HepG2 (cell line): ENCODE measurements around the gene PLEKHG2. TPM values are rescaled to one million over a fixed set of nuclear protein-coding genes. Genes with fewer than 3 reads are reported as not detected.

Source experiments
- ARID5B ChIP-seq: IDR thresholded peaks from 2 replicates; pipeline ENCODE4 v1.4.0; 2020; ENCODE audit warnings: mild to moderate bottlenecking, missing genetic modification reagents
- ATF1 ChIP-seq: IDR thresholded peaks from 2 replicates; pipeline ENCODE4 v1.6.1; 2016; ENCODE audit warnings: mild to moderate bottlenecking, control low read depth
- HHEX ChIP-seq: IDR thresholded peaks from 2 replicates; pipeline ENCODE4 v1.6.1; 2016; ENCODE audit warnings: control low read depth
- HNRNPH1 ChIP-seq: fragments of 200-400 bp; formaldehyde crosslinking; optimal IDR thresholded peaks from 2 replicates; pipeline ENCODE3; 2017; ENCODE audit warnings: mild to moderate bottlenecking, low read depth, low read length
- IKZF4 ChIP-seq: sonication (generic); formaldehyde crosslinking; IDR thresholded peaks from 2 replicates; pipeline ENCODE4 v1.5.1; 2020; ENCODE audit warnings: borderline replicate concordance, mild to moderate bottlenecking, low read depth, missing genetic modification reagents; ENCODE audit errors: not compliant biosample characterization
- PAX8 ChIP-seq: sonication (generic); formaldehyde crosslinking; IDR thresholded peaks from 2 replicates; pipeline ENCODE4 v1.8.0; 2022; ENCODE audit warnings: mild to moderate bottlenecking, missing genetic modification reagents, borderline replicate concordance
- PITX1 ChIP-seq: sonication (generic); formaldehyde crosslinking; IDR thresholded peaks from 2 replicates; pipeline ENCODE4 v1.5.1; 2020; ENCODE audit warnings: mild to moderate bottlenecking, missing genetic modification reagents
- RFX5 ChIP-seq: IDR thresholded peaks from 2 replicates; pipeline ENCODE4 v1.6.1; 2011; ENCODE audit warnings: low read depth, low read length, improper control_type of control experiment
- SNAPC2 ChIP-seq: sonication (generic); formaldehyde crosslinking; IDR thresholded peaks from 2 replicates; pipeline ENCODE4 v1.8.1; 2022; ENCODE audit warnings: mild to moderate bottlenecking, missing genetic modification reagents
- THAP9 ChIP-seq: sonication (generic); formaldehyde crosslinking; IDR thresholded peaks from 2 replicates; pipeline ENCODE4; 2020; ENCODE audit warnings: missing genetic modification reagents, mild to moderate bottlenecking, borderline replicate concordance
- UBTF ChIP-seq: sonication (generic); formaldehyde crosslinking; IDR thresholded peaks from 2 replicates; pipeline ENCODE4 v1.4.0; 2020; ENCODE audit warnings: mild to moderate bottlenecking, missing genetic modification reagents
- XBP1 ChIP-seq: sonication (generic); formaldehyde crosslinking; IDR thresholded peaks from 2 replicates; pipeline ENCODE4 v1.5.0; 2020; ENCODE audit warnings: missing genetic modification reagents
- ZBTB39 ChIP-seq: sonication (generic); formaldehyde crosslinking; IDR thresholded peaks from 2 replicates; pipeline ENCODE4 v1.5.0; 2020; ENCODE audit warnings: missing genetic modification reagents
- ZNF784 ChIP-seq: sonication (generic); formaldehyde crosslinking; IDR thresholded peaks from 2 replicates; pipeline ENCODE4 v1.5.1; 2020; ENCODE audit warnings: missing genetic modification reagents, mild to moderate bottlenecking, borderline replicate concordance
- polyA plus RNA-seq, 8 experiments: library from polyadenylated mRNA; depleted of rRNA in 3 of 8; stranded (reverse) in 7 of 8; unstranded in 1 of 8; fragments of >200 nt; fragmentation: Illumina TruSeq in 4 of 8; extraction: Trizol in 4 of 8; gene quantifications; 2 replicates each; pipeline versions ENCODE4 v1.2.1 to v1.2.3, GENCODE V29; 2011 to 2016; ENCODE audit warnings: low read depth in 4 of 8, missing spikeins in 1 of 8, mixed read lengths in 1 of 8; ENCODE audit not compliant: insufficient read depth in 1 of 8
- total RNA-seq, 5 experiments: library from RNA; depleted of rRNA; stranded (reverse); fragments of >200 nt; fragmentation: Illumina TruSeq; extraction: Trizol; gene quantifications; 2 replicates each; pipeline ENCODE4 v1.2.3, GENCODE V29; 2016; ENCODE audit warnings: low read depth in 1 of 5

PLEKHG2 gene
- total and polyA plus RNA-seq, 2 of the 13 experiments (the other 11 are each of a cell fraction or from before 2014, with no cell fraction given) = 3.6 to 6.8 TPM

- TF ChIP-seq UBTF (CRISPR knock-in tag) (peak; percentile 65), THAP9 (CRISPR knock-in tag) (peak; percentile 19; the same call in 1 of the 2 replicates), SNAPC2 (no peak), XBP1 (CRISPR knock-in tag) (no peak), PITX1 (CRISPR knock-in tag) (peak; percentile 87; the same call in 1 of the 2 replicates), ZNF784 (CRISPR knock-in tag) (peak; percentile 48; the same call in 1 of the 2 replicates), ATF1 (CRISPR knock-in tag) (no peak), HNRNPH1 (no peak), ZBTB39 (CRISPR knock-in tag) (no peak), IKZF4 (peak; percentile 73), PAX8 (no peak), ARID5B (CRISPR knock-in tag) (peak; percentile 80), HHEX (no peak), RFX5 (peak; percentile 31; the same call in 1 of the 2 replicates)
Observed at GRCh38 chr19:39397360-39398296, 14.8 kb upstream of the PLEKHG2 start (continued).
